Parathyroid adenoma (tissue), 2 donors: ENCODE results near the gene CTDP1.

Experiments used
- H2AFZ ChIP-seq: fragments of 300-600 bp; sonication (generic); one replicate; pipeline ENCODE4 v1.7.0; 2017; ENCODE audit warnings: antibody characterized with exemption, mild to moderate bottlenecking
- H3K27ac ChIP-seq: fragments of 300-600 bp; sonication (generic); one replicate; pipeline ENCODE4 v1.7.0; 2017
- H3K27me3 ChIP-seq: fragments of 300-600 bp; sonication (generic); one replicate; pipeline ENCODE4 v1.7.0; 2017; ENCODE audit warnings: low read length; ENCODE audit not compliant: control insufficient read depth, insufficient read depth
- H3K36me3 ChIP-seq: fragments of 300-600 bp; sonication (generic); one replicate; pipeline ENCODE4 v1.7.0; 2017; ENCODE audit warnings: low read length; ENCODE audit not compliant: control insufficient read depth, insufficient read depth
- H3K4me1 ChIP-seq: fragments of 300-600 bp; sonication (generic); one replicate; pipeline ENCODE4 v1.7.0; 2017; ENCODE audit warnings: control low read depth
- H3K4me2 ChIP-seq: fragments of 300-600 bp; sonication (generic); one replicate; pipeline ENCODE4 v1.7.0; 2017; ENCODE audit warnings: low read length
- H3K4me3 ChIP-seq: fragments of 300-600 bp; sonication (generic); one replicate; pipeline ENCODE4 v1.7.0; 2017; ENCODE audit warnings: low read depth, low read length
- H3K79me2 ChIP-seq: fragments of 300-600 bp; sonication (generic); one replicate; pipeline ENCODE4 v1.7.0; 2017; ENCODE audit warnings: control low read depth
- H3K9ac ChIP-seq: fragments of 300-600 bp; sonication (generic); one replicate; pipeline ENCODE4 v1.7.0; 2017; ENCODE audit warnings: mild to moderate bottlenecking
- H3K9me3 ChIP-seq: fragments of 300-600 bp; sonication (generic); one replicate; pipeline ENCODE4 v1.7.0; 2017; ENCODE audit warnings: low read length; ENCODE audit not compliant: control insufficient read depth
- TF ChIP-seq, protein P1 (sequence below): fragments of 300-600 bp; sonication (generic); IDR thresholded peaks from one replicate; pipeline ENCODE4 v1.7.0; 2017; ENCODE audit warnings: antibody characterized with exemption, mild to moderate bottlenecking
- donor health status: primary hyperparathyroidism.

The CTDP1 gene

DNA sequence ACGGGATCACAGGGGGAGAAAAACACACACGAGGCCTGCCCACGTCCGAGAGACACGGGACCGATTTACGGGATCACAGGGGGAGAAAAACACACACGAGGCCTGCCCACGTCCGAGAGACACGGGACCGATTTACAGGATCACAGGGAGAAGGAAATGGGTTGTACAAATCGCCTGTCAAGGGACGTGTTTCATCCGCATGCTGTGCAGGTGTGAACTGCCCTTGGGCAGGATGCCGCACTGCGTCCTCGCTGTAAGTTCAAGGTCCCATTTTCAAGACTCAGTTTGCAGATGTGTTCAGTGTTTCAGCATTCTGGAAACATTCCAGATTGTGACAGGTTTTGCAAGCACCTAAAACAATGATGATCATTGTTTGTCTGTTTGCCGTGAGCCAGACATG, 115.8 kb downstream of the CTDP1 start:
- Histone ChIP-seq H3K9me3 (no peaks in the 10 kb centered on the region), H3K79me2 (no peaks in the 10 kb centered on the region), H2AFZ (no peak overlapping the region), H3K4me1 (no peaks in the 10 kb centered on the region), H3K4me3 (no peak overlapping the region), H3K4me2 (no peak overlapping the region), H3K9ac (no peak overlapping the region), H3K27me3 (peaks cover 5% of the 10 kb centered on the region), H3K36me3 (no peaks in the 10 kb centered on the region), H3K27ac (no peak overlapping the region)
- TF ChIP-seq, protein P1, sequence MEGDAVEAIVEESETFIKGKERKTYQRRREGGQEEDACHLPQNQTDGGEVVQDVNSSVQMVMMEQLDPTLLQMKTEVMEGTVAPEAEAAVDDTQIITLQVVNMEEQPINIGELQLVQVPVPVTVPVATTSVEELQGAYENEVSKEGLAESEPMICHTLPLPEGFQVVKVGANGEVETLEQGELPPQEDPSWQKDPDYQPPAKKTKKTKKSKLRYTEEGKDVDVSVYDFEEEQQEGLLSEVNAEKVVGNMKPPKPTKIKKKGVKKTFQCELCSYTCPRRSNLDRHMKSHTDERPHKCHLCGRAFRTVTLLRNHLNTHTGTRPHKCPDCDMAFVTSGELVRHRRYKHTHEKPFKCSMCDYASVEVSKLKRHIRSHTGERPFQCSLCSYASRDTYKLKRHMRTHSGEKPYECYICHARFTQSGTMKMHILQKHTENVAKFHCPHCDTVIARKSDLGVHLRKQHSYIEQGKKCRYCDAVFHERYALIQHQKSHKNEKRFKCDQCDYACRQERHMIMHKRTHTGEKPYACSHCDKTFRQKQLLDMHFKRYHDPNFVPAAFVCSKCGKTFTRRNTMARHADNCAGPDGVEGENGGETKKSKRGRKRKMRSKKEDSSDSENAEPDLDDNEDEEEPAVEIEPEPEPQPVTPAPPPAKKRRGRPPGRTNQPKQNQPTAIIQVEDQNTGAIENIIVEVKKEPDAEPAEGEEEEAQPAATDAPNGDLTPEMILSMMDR, result no peak

DNA sequence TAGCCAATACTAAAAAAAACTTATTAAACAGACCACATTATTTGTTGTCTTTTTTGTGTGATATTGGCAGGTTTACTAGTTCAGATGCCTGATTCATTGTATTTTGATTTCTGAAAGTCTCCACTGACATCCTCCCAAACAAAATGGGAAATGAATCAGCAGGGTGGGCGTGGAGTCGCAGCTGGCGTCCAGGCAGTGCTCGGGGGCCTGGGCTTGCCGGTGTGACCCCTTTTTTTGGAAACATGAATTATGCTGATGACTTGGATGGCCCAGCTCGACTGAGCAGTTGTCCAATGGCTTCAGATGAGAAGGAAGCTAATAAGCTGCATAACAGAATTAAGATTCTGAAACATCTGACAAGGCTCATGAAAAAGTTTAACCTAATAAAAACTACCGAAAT, 116.4 kb downstream of the CTDP1 start:
- no peaks in the 10 kb centered on the region for H3K4me1 ChIP-seq
- H3K9me3 ChIP-seq, result no peaks in the 10 kb centered on the region
- peaks cover 5% of the 10 kb centered on the region for H3K27me3 ChIP-seq
- no peak overlapping the region for H3K4me3 ChIP-seq
- H3K4me2 ChIP-seq, result no peak overlapping the region
- H3K9ac ChIP-seq, result no peak overlapping the region
- no peaks in the 10 kb centered on the region for H3K36me3 ChIP-seq
- no peak overlapping the region for H3K27ac ChIP-seq
- H2AFZ ChIP-seq, result no peak overlapping the region
- H3K79me2 ChIP-seq, result no peaks in the 10 kb centered on the region
- TF ChIP-seq, protein P1, result no peak

DNA sequence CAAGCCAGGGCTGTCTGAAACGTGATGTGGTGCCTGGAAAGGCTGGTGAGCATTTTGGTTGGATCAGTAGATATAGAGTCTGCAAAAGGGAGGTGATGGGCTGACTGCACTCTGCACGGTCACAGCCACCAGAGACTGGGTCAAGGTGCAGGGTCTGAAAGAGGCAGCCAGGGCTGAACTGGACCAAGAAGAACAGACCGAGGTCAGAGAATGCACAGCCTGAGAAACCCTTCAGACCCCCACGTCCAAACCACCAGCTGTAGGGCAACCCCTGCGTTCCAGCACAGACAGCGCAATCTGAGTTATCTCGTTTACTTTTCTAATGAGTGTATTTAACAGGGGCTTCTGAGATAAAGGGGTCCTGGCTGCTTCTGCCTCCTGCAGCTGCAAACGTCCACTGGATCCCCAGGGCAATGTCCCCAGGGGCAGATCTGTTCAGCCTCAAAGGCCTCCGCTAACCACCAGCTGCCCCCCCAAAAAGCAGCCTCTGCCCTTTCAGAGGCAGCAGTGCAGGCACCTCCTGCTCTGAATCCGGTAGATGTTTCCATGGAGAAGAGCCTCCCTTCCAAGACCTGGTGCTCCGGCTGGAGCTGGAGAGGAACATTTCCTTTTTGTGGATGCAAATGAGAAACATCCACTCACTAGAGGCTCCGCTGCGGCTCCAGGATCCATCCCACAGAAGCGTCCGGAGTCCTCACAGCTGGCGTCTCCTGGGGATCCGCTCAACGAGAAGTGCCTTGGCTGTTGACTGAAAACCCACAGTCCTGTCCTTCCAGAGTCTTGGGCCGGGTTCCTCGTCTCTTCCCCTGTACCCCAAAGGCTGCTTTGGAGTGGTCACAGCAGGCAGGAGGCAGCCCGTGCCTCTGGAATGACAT, 117.2 kb downstream of the CTDP1 start:
- no peaks in the 10 kb centered on the region for H3K4me1 ChIP-seq
- H2AFZ ChIP-seq, result no peak overlapping the region
- H3K4me3 ChIP-seq, result no peak overlapping the region
- H3K27ac ChIP-seq, result no peak overlapping the region
- H3K27me3 ChIP-seq, result peaks cover 5% of the 10 kb centered on the region
- no peak overlapping the region for H3K4me2 ChIP-seq
- TF ChIP-seq, protein P1, result no peak
- no peak overlapping the region for H3K9ac ChIP-seq
- no peaks in the 10 kb centered on the region for H3K79me2 ChIP-seq
- no peaks in the 10 kb centered on the region for H3K36me3 ChIP-seq
- H3K9me3 ChIP-seq, result no peaks in the 10 kb centered on the region

DNA sequence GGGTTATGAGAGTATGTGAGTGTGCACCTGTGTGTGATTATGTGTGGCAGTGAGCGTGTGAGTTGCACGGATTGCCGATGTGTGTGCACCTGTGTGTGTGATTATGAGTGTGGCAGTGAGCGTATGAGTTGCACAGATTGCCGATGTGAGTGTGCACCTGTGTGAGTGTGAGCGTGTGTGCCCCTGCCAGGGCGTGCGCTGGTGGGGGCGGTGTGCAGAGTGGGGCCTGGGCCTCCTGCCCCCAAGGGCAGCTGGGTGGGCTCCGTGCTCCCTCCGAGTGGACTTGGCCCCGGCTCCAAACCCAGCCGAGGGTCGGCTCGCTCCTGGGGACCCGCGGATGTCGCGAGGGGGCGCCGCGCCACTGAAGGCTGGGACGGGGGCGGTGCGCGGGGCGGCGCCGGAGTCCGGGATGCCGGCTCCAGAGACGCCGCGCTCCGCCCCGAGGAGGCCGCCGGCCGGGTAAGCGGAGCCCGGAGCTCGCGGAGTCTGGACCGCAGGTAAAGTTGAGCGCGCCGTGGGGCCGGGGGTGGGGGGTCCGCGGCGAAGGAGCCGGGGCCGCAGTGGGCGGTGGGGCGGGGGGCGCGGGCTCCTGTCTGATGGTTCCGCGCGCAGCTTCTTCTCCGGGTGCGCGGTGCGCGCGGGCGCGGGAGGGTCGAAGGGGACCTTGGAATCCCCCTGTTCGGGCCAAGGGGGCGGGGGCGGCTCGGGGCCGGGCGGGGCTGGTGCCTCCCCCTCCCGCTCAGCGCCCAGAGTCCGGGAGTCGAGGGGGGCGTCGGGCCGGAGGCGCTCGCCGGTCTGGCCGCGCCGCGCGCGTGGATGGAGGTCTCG, 118.1 kb downstream of the CTDP1 start, which contains the start of gene KCNG2:
TSS of gene KCNG2 (plus strand) at position 421 of the 828 bp plus-strand sequence. CDS start 65,730 bp downstream, outside the sequence.
- Histone ChIP-seq H3K4me1 (no peaks in the 10 kb centered on the region), H3K27me3 (peaks cover 5% of the 10 kb centered on the region), H3K27ac (no peak within 1 kb of the TSS), H3K4me2 (no peak within 1 kb of the TSS), H3K79me2 (no peaks in the 10 kb centered on the region), H2AFZ (no peak within 1 kb of the TSS), H3K36me3 (no peaks in the 10 kb centered on the region), H3K4me3 (no peak within 1 kb of the TSS), H3K9ac (no peak within 1 kb of the TSS), H3K9me3 (no peaks in the 10 kb centered on the region)
- TF ChIP-seq, protein P1, result no peak
